COLO668 (cell line): ENCODE data around the gene TBC1D5.
"Not testable (repeated sequence)": the region's sequence is repeated elsewhere in the genome, so short reads cannot be mapped to it uniquely, and the experiment has no call there.

Source experiments
- DNase-seq: peaks from one replicate; lab custom pipeline; 2025; ENCODE audit not compliant: unreplicated experiment; lab: John Stamatoyannopoulos, UW

TBC1D5 gene, protein sequence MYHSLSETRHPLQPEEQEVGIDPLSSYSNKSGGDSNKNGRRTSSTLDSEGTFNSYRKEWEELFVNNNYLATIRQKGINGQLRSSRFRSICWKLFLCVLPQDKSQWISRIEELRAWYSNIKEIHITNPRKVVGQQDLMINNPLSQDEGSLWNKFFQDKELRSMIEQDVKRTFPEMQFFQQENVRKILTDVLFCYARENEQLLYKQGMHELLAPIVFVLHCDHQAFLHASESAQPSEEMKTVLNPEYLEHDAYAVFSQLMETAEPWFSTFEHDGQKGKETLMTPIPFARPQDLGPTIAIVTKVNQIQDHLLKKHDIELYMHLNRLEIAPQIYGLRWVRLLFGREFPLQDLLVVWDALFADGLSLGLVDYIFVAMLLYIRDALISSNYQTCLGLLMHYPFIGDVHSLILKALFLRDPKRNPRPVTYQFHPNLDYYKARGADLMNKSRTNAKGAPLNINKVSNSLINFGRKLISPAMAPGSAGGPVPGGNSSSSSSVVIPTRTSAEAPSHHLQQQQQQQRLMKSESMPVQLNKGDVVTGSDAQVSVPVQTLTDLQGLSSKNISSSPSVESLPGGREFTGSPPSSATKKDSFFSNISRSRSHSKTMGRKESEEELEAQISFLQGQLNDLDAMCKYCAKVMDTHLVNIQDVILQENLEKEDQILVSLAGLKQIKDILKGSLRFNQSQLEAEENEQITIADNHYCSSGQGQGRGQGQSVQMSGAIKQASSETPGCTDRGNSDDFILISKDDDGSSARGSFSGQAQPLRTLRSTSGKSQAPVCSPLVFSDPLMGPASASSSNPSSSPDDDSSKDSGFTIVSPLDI

DNA sequence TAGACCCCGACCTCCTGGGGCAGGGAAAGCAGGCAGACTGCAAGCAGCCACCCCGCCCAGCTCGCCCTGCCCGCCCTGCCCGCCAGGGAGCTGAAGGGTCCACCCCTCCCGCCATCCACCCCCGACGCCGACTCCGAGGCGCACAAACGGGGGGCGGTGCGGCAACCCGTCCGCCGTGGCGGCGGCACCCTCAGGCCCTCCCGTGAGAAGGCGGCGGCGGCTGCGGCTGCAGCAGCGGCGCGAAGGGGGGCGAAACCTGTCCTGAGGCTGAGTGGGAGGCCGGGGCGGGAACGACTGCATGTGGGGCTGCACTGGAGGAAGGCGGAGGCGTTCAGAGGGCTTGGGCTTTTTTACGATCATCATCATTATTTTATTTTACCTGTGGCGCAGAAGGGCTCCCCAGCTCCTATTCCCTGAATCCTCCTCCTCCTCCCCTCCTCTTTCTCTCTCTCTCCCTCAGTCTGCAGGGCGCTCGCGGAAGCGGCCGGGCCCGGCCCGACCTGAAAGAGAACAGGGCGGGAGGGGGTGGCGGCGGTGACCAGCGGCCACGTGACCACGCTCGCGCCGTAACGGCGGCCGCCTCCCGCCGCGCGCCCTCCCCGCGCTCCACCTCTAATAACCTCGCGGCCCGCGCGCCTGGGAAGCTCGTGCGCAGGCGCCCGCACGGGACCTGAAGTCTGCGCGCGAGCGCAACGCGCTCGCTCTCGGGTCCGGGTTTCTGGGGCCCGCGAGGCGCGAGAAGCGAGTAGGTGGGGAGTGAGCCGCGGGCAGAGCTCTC is at the start of gene TBC1D5:
Gene TBC1D5, minus strand, starts transcription at position 530 of the 778 bp plus-strand sequence. CDS start 234,061 bp downstream, outside the sequence.
- DNase-seq = peak; percentile 97

DNA sequence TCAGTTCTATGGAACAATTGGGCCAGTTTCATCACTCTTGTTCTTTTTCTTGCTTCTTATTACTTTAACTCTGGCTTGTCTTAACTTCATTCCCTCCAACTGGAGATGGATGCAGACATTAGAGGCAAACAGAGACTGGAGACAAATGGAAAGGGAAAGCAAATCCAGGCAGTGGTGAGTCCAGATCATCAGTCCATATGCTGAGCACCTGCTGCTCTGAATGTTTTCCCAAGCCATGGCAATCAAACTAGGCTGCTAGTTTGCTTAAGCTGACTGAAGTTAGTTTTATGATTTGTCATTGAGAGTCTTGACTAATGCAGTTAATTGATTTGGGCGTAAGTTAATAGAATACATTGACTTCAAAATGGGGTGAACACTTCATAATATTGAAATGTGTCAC is 41.0 kb upstream of the TBC1D5 start:
- DNase-seq = no peak

DNA sequence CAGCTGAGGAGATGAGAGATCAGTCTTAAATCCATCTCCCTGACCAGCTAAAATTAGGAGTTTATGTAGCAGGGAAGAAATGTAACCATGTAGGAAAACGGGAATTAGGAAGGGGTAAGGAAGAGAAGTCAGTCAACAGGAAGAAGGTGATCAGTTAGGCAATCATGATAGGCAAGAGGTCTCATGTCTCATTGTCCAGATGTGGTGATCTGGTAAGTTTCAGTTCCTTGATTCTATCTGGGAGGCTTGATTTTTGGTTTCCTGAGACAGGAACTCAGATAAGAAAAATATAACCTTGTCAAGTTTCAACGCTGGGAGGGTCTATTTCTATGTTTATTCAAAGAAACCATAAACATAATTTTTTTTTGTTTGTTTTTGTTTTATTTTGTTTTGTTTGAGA is 40.3 kb upstream of the TBC1D5 start:
- DNase-seq = no peak

DNA sequence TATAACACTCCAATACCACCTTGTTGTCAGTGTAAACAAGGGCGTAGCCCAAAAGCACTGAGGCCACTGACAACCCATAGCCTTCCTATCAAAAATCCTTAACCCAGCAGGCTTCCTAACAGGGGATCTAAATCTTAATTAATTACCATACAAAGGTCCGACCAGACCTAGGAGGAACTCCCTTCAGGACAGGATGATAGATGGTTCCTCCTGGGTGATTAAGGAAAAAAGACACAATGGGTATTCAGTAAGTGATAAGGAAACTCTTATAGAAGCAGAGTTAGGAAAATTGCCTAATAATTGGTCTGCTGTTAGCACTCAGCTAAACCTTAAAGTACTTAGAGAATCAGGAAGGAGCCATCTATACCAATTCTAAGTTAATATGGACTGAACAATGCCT is 37.9 kb upstream of the TBC1D5 start:
- not testable (repeated sequence) for DNase-seq

DNA sequence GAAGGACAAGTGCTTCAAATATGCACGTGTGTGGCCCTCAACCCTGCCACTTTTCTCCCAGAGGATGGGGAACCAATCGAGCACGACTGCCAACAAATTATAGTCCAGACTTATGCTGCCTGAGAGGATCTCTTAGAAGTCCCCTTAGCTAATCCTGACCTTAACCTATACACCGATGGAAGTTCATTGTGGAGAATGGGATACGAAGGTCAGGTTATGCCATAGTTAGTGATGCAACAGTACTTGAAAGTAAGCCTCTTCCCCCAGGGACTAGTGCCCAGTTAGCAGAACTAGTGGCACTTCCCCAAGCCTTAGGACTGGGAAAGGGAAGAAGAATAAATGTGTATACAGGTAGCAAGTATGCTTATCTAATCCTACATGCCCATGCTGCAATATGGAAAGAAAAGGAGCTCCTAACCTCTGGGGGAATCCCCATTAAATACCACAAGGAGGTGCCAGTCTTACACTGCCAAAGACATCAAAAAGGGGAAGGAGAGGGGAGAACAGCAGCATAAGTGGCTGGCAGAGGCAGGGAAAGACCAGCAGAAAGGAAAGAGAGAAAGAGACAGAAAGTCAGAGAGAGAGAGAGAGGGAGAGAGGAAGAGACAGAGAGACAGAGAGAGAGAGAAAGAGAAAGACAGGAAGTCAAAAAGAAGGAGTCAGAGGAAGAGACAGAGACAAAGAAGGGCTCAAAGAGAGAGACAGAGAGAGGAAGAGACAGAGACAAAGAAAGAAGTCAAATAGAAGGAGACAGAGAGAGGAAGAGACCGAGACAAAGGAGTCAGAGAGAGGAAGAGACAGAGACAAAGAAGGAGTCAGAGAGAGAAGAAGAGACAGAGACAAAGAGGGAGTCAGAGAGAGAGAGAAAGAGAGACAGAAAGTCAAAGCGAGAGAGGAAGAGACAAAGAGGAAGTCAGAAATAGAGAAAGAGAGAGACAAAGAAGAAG is 37.1 kb upstream of the TBC1D5 start:
- DNase-seq = not testable (repeated sequence)

DNA sequence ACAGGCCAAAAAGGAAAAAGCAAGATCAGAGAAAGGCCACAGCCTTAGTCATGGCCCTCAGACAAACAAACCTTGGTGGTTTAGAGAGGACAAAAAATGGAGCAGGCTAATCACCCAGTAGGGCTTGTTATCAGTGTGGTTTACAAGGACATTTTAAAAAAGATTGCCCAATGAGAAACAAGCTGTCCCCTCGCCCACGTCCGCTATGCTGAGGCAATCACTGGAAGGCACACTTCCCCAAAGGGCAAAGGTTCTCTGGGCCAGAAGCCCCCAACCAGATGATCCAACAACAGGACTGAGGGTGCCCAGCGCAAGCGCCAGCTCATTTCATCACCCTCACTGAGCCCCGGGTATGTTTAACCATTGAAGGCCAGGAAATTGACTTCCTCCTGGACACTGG is 34.9 kb upstream of the TBC1D5 start:
- DNase-seq = not testable (repeated sequence)

DNA sequence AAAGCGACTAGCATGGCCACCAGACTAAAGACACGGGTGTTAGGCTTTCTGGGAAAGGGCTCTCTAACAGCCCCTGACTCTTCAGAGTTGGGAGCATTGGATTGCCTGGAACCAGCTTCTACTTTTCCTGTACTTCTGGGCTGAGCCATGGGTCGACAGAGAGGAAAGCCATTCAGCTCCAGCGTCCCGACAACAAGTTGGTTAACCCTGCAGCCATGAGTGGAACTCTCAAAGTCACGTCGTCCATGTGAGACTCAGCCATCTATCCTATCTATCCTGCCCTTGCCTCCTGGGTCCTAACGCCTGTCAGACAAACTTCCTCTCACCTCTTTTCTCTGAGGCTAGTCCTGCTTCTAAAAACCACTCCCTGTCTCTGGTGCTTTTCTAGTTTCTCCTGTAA is 32.6 kb upstream of the TBC1D5 start:
- no peak for DNase-seq

DNA sequence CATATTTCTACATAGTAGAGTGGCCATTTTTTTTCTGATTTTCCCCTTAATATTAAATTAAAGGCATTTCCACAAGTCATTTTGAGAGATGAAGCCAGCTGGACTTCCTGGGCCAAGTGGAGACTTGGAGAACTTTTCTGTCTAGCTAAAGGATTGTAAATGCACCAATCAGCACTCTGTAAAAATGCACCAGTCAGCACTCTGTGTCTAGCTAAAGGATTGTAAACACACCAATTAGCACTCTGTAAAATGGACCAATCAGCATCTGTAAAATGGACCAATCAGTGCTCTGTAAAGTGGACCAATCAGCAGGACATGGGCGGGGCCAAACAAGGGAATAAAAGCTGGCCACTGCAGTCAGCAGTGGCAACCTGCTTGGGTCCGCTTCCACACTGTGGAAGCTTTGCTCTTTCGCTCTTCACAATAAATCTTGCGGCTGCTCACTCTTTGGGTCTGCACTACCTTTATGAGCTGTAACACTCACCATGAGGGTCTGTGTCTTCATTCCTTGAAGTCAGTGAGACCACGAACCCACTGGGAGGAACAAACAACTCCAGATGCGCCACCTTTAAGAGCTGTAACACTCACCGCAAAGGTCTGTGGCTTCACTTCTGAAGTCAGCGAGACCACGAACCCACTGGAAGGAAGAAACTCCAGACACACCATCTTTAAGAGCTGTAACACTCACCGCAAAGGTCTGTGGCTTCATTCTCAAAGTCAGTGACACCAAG is 31.9 kb upstream of the TBC1D5 start:
- not testable (repeated sequence) for DNase-seq

DNA sequence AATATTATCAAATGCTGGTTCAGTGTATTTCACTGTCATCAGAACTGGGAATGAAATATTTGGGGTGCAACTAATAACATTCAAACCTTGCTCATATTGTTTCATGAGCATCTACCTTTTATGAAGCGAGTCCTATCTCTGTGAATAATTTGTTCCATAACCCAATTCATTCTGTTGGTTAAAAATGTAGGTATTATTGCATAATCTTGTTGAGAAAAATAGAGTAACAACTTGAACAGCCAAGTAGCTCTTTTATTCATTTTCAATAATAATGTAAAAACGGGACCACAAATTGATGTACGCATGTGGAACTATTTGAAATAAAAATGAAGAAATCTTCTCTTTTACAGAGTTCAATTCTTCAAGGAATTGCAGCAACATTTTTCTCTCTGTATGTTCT is 30.1 kb upstream of the TBC1D5 start:
- DNase-seq = no peak

DNA sequence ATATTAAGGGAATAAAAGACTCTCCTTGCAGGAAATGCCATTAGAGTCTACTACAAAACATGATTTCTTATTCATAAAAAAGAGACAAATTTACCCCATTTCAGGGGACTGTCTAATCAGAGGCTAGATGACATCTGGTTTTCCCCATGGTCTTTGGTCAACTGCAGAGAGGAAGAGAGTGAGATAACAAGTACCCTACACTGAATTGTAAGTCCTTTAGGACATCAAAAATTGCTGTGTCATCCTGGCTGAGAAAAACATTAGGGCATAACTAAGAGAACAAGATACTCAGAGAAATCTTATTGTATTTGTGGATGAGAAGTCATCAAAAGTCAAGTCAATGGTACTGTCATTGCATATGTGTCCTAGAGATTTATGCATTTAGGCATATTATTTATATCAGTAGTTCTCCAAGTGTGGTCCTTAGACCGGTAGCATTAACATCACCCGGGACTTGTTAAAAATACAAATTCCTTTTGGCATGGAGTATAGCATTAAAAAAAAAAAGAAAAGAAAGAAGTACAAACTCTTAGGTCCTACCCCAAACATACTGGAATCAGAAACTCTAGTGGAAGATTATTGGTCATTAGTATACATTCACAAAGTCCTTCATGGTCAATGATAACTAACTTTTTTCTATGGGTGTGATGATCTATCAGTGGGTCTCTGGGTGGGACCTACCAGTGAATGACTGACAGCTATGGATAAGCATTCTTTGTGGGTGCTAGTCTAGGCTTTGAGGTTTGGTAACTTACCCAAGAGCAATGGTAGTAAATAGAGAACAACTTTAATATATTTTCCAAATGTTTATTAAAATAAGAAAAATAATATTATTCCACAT is 29.0 kb upstream of the TBC1D5 start:
- no peak for DNase-seq

DNA sequence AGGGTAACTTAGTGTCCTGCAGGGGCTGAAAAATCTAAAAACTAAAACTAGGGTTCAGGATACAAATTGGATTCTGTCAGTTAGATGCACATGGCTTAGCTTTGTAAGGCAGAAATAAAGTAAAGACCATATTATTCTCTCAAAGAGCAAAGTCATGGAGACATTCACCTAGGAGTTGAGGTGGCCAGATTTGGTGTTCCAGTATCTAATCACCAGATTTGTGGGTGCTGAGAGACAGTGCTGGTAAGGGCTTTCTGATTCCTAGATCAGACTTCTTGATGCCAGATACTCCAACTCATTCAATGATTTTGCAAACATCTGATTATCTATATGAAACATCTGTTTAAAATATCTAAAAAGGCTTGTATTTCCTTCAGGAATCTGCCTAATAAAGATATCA is 28.3 kb upstream of the TBC1D5 start:
- DNase-seq = no peak

DNA sequence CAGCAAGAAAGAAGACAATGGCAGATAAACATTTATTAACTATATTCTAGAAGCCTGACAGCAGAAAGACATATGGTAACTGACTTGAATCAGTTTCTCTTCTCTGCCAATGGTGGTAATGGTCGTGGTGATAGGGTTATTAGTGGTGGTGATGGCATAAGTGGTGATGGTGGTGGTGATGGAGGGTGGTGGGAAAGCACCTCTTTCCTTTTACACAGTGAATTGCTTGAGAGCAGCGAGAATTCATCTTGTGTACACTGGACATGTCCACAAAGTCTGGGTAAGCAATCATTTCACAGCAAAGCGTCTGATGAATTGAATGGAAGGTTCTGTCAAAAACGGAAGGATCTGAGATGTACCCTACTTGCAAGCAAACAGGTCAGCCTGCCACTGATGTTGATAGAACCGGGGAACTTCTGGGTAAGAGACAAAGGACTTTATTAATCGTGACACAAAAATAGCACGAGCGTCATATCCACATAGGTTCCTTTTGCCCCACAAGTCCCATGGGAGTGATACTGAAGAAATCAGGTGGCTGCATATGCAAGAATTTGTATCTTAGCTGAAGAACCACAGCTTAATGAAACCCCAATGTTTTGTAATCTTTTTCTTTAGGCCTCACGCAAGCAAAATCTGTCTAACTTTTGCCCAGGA is 23.5 kb upstream of the TBC1D5 start:
- DNase-seq = no peak

DNA sequence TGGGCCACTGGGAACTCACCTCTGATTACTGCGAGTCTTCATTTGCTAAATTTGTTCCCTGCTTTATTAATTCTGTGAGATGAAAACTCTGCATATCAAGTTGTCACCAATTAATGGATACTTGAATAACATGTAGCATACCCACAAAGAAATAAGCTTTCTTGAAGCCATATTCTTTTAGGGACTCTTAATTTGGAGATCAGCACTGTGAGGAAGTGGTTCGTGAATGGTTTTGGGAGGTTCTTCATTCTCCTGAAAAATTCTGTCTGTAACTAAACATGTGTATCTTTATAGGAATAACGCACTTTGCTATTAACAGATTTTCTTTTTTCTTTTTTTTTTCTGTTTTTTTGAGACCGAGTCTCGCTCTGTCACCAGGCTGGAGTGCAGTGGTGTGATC is 19.1 kb upstream of the TBC1D5 start:
- no peak for DNase-seq

DNA sequence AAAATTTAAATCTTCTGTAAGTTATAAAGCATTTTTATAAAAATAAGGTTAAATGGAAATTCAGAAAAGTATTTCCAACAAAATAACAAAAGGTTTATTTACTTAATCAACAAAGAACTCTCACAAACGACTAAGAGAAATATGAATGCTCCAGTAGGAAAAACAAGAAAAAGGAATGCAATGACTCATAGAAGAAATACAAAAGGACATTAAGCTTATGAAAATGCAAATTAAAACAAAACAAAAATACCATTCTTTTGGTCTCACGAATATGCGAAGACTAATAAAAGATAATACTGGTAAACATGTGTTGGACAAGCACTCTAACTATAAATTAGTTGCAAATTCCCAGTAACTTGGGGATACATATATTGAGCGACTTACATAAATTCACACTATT is 17.5 kb upstream of the TBC1D5 start:
- no peak for DNase-seq

DNA sequence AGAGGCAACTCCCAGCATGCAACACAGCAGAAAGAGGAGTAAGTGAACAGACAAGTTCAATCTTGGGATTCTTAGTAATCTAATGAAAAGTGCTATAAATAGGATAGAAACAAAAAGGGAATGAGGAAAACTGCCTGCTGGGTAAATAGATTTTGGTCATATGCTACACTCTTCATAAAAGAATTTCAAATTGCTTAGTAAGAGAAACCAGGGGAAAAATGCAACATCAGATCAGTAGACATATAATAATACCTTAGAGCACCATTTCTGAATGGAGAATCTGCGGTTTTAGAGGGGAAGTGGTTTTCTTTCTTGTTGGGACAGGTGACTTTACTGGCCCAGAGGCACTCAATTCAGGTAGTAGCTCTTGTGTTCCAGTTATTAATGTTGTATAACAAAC is 13.4 kb upstream of the TBC1D5 start:
- no peak for DNase-seq

DNA sequence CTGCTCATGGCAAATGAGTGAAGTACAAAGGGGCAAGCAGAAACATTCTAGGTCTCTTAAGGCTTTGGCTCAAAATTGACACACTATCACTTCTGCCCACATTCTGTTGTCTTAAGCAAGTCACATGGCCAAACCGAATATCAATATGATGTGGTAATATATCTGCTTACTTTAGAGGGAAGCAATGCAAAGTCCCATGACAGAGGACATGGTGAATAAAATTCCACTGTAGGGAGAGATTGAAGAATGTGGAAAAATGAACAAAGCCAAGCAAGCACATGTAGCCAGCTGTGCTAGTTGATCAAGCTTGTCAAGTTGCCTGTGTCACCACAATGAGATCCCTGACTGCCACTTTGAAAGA is 11.2 kb upstream of the TBC1D5 start:
- DNase-seq = no peak

DNA sequence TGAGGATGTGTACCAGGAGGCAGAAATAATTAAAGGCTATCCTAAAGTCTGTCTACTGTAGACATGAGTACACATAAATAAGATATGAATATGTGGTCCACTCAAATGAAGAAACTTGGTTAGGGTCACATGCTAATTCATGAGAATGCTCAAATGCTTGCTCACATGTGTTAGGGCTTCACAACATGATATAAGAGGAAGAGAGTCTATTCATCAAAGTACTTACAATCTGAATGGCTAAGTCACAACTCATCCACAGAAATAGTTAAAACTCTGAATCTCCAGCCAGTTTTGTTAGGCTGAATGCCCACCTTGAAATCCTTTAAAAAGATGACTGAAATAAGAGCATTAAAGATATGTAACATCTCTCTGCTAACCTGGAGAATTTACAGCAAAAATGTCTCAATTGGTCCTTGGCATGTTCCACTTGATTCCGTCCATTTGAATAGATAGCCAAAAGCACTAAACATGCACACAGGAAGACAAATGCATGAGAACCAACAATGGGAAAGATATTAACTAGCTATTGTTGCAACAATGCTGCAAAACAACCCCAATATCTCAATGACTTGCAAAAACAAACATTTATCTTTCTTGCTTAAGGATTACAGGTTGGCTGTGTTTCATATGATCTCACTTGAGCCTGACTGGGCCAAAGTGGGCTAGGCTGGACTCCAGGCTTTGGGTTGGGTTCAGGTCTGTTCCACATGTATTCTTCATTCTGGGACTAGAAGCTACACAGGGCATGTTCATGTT is 10.6 kb upstream of the TBC1D5 start:
- no peak for DNase-seq

DNA sequence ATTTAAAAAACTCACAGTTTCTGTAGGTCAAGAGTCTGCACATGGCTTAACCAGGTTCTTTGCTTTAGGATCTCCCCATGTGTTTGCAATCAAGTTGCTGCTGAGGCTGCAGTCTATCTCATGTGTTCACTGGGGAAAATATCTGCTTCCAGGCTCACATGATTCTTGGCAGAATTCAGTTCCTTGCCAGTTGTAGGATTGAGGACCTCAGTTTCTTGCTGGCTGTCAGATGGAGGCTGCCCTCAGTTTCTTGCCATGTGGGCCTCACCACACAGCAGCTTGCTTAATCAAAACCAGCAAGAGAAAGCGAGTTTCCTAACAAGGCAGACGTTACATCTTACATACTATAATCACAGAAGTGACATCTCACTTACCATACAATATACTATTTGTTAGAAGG is 10.0 kb upstream of the TBC1D5 start:
- DNase-seq = no peak
